GM18909 (cell line): ENCODE data around the gene ZNF620.
"Not testable (repeated sequence)": the region's sequence is repeated elsewhere in the genome, so short reads cannot be mapped to it uniquely, and the experiment has no call there.

Experiments used
- ATAC-seq: cut with Tn5 transposase; IDR thresholded peaks from one replicate; pipeline ENCODE4 v1.9.1; 2021; ENCODE audit warnings: mild to moderate bottlenecking; ENCODE audit not compliant: unreplicated experiment, poor library complexity

The ZNF620 gene

DNA sequence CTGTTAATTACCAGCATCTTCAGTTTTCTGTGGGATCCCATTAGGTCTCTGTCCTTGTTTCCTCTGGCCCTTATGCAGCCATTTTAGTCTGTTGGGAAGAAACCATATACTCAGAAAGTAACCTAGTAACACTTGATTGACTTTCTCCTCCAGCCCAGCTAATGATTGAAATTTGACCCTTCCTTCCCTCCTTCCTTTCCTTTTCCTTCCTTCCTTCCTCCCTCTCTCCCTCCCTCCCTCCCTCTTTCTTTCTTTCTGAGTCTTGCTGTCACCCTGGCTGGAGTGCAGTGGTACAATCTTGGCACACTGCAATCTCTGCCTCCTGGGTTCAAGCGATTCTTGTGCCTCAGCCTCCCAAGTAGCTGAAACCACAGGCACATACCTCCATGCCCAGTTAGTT is 5.9 kb upstream of the ZNF620 start:
- ATAC-seq, result no peak

DNA sequence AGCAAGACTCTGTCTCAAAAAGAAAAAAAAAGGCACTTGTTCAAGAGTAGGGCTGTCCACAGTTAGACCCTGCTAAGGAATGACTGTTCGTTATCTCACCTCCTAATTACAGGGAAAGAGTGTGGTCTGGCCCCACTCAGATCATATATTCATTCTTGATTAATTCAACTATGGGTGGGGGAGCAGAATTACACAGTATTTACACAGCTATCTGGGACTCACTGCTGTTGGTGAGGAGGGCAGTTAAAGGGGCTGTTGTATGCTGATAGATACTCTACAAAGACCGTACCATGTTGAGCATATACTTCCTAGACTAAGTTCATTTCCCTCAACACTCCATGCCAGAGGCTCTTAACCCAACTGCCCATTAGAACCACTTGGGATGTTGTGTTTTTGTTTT is 3.8 kb upstream of the ZNF620 start:
- no peak for ATAC-seq

DNA sequence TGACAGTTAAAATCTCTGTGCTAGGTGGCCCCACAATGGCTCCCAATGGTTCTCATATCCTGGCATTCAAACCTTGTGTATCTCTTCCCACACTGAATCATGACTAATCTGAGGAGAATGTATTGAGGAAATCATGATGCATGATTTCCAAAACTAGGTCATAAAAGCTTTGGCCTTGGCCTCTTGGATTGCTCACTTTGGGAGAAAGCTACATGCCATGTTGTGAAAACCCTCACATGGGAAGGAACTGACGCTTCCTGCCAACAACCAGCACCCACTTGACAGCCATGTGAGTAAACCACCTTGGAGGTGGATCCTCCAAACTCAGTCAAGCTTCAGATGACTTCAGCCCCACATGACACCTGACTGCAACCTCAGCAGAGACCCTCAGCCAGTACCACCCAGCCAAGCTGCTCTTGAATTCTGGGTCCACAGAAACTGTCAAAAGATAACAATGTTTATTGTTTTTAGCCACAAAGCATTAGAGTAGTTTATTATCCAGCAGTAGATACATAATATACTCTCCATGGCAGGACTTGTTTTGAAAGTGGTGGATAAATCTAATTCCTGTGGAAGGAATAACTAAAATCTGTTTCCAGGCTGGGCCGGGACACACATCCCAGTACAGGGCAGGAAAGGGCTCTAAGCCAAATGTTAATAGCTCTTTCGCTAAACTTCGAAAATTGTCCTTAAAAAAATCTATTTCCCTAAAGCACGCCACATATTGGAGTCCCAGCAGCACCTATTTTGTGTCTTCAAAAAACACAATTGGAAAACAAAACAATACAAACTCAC is 1.0 kb upstream of the ZNF620 start:
- no peak for ATAC-seq

DNA sequence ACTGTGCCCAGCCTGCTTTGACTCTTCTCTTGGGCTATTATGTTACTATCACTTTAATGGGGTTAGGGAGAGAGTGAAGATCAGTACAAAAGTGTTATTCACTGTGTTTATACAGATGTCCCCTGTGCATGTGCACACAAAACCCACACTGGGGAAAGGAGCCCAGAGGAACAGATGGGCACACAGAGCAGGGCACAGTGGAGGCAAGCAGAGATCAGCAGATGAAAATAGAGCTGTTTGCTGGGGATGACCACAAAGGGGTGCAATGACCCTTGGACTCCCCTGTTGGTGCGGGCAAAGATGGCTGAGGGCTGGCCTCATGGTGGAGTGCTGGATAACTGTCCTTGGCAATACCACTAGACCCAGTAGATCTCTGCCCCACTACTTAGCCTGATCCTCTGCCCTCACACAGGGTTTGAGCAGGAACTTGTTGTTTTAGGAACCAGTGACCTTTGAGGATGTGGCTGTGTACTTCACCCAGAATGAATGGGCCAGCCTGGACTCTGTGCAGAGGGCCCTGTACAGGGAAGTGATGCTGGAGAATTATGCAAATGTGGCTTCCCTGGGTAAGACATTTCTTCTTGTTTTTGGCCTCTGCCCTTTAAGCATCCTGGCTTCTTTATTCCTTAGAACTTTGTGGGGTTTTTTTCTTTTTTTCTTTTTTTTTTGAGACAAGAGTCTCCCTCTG is 5.3 kb downstream of the ZNF620 start:
- ATAC-seq, result no peak

DNA sequence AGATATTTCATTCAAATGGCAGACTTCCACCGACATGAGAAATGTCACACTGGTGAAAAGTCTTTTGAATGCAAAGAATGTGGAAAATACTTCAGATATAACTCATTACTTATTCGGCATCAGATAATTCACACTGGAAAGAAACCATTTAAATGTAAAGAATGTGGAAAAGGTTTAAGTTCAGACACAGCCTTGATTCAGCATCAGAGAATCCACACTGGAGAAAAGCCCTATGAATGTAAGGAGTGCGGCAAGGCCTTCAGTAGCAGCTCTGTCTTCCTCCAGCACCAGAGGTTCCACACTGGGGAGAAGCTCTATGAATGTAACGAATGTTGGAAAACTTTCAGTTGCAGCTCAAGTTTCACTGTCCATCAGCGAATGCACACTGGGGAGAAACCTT is 10.4 kb downstream of the ZNF620 start:
- ATAC-seq, result no peak

DNA sequence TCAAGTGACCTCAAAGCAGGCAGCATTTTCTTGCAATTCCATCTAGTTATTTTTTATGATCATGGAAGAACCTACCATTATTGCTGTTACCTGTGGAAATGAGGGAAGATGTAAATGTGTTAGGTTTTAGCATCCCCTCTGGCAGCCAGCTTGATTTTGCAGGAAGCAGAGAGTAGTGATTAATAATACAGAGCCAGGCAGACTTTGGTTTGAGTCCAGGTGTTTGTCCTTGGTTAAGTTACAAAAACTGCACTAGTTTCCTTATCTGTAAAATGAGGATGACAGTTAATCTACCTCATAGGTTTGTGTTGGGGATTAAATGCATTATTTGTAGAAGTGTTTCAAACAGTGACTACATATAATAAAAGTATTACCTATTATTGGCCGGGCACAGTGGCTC is 12.2 kb downstream of the ZNF620 start:
- ATAC-seq, result no peak

DNA sequence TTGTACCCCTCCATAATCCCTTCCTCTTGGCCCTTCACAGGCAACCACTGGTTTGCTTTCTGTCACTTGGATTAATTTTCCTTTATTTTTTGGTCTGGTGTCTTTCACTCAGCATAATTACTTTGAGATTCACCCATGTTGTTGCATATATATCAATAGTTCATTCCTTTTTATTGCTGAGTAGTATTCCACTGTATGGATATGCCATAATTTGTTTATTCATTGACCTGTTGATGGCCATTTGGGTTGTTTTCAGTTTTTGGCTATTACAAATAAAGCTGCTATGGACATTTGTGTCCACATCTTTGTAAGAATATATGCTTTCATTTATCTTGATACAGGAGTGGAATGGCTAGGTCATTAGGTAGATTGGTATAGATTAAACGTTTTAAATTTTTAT is 13.0 kb downstream of the ZNF620 start:
- ATAC-seq, result no peak

DNA sequence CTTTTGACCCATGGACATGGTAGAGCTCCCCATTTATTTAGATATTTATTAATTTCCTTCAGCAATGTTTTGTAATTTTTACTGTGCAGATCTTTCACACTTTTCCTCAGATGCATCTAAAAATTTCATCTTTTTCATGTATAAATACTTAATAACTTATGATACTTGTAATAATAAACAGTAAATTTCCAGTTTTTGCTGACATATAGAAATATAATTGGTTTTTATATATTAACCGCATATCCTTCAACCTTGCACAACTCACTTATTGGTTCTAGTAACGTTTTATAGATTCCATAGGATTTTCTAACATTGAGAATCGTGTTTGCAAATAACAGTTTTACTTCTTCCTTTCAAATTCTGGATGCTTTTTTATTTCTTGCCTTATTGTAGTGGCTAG is 15.4 kb downstream of the ZNF620 start:
- no peak for ATAC-seq

DNA sequence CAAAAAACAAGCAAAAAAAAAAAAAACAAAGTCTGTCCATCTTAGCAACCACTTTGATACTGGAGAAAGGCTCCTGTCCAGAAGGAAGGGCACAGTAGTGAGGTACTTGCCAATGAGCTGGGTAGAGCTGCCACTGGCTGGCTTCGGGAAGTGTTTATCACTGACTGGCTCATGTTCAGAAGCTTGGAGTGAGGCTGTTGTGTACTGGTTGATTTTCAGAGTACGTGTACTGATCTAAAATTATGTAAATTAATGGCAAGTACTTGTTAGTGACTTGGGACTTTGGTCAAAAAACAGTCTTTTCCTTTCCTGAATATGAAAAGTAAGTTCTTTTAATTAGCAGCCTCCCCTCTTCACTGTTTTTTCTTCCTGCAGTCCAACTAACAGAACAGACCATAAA is 17.9 kb downstream of the ZNF620 start:
- ATAC-seq, result no peak

DNA sequence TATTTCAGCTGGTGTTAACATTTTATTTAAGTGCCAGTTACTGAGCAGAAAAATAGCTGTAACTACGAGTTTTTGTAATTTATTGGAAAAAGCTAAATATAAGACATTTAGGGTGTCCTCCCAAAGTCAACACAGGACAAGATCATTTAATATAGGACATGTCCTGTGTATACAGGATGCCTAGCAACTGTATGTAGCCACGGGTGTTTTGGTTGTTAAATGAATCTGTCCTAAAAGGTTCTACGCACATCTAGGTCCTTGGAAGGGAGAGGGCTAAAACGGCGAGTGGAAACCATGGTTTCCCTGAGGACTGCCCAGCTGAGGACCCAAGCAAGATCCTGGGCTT is 18.4 kb downstream of the ZNF620 start:
- ATAC-seq, result peak; percentile 23

DNA sequence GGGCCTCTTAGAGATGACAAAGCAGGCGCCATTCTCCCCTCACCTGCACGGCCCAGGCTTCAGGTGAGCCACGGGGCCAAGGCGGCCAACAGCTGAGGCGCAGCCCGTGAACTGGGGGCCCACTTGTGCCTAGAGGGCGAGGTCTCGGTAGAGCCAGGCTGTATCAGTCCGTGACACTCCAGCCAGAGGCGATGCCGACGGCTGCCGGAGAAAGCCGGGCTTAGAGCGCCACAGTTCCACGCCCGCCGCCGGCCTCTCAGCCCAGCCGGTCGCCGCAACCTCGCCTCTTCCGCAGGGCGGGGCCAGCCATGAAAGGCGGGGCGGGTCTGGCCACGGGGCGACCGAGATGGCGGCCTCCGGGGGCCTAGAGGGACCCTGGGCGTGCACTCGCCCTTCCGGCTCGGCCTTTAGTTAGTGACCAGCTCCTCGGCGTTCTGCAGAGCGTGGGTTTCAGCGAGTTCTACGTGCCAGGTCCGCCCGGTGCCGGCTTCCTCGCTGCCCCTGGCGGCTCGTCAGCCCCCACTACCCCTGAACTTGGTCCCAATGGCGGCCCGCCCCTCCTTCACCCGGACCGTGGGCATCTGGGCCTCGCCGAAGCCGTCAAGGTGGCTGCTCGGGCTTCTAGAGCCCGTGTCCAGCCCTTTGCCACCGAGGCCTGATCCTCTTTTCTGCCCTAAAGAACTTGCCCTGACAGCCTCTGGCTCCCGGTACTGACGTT is 18.9 kb downstream of the ZNF620 start, which contains the start of gene ZNF621:
ZNF621 (plus strand) TSS at position 393 of the 718 bp plus-strand sequence. CDS start 881 bp downstream, outside the sequence.
- peak; percentile 99 for ATAC-seq

DNA sequence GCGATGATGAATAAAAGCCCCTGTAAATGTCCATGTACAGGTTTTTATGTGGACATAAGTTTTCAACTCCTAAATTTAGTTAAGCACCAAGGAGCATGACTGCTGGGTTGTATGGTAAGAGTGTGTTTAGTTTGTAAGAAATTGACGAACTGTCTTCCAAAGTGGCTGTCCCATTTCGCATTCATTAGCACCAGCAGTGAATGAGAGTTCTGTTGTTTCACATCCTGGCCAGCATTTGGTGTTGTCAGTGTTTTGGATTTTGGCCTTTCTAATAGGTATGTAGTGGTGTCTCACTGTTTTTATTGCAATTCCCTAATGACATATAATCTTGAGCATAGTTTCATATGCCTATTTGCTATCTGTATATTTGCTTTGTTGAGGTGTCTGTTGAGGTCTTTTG is 22.6 kb downstream of the ZNF620 start:
- no peak for ATAC-seq

DNA sequence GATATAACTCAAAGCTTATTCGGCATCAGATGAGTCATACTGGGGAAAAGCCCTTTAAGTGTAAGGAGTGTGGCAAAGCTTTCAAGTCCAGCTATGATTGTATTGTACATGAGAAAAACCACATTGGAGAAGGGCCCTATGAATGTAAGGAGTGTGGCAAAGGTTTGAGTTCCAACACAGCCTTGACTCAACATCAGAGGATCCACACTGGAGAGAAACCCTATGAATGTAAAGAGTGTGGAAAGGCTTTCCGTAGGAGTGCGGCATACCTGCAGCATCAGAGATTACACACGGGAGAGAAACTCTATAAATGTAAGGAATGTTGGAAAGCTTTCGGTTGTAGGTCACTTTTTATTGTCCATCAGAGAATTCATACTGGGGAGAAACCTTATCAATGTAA is 26.4 kb downstream of the ZNF620 start:
- ATAC-seq, result no peak

DNA sequence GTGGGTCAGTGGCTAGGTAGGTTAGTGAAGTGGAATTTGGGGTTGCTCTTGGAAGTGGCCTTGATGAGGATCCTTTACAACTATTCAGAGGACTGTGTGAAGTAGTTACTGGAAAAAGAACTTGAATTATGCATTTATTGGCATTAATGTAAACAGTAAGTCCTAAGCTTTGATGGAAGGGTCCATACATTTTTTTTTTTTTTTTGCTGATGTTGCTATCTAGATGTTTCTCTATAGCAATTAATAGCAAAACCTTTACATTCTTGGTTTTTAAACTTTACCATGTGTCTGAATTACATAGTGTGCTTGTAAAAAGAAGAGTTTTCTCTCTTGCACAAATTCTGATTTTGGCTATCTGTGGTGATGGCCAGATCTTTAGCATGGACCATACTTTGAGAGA is 28.4 kb downstream of the ZNF620 start:
- ATAC-seq, result no peak

DNA sequence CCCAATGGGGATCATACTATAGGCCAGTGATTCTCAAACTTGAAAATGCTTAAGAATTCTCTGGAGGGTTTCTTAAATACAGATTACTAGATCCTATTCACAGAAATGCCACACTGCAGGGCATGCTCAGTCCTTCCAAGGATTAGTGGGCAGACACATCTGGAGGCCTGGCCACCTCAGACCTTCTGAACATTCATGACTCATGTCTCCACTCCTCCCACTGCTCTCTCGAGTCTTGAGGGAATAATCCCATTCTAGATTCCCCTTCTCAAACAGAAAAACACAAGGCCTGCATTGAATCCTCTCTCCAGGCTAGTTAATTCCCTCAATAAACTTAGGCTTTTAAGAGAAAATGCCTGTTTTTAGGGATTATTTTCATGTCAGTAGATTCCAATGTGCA is 41.0 kb downstream of the ZNF620 start:
- ATAC-seq, result no peak

DNA sequence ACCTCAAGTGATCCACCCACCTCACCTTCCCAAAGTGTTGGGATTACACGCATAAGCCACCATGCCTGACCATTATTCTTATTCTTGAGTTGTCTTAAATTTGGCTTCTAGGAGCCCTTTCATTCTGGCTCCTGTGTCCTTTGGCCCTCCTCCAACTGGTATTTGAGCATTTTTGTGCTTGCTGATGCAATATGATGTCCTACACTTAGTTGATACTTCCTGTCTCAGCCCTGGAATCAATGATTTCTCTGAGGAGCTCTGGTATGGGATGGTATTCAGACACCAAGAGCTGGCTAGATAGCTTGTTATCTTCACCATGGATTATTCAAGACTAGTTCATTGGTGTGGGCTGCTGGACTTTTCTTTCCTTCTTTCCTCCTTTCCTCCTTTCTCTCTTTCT is 44.3 kb downstream of the ZNF620 start:
- ATAC-seq, result no peak

DNA sequence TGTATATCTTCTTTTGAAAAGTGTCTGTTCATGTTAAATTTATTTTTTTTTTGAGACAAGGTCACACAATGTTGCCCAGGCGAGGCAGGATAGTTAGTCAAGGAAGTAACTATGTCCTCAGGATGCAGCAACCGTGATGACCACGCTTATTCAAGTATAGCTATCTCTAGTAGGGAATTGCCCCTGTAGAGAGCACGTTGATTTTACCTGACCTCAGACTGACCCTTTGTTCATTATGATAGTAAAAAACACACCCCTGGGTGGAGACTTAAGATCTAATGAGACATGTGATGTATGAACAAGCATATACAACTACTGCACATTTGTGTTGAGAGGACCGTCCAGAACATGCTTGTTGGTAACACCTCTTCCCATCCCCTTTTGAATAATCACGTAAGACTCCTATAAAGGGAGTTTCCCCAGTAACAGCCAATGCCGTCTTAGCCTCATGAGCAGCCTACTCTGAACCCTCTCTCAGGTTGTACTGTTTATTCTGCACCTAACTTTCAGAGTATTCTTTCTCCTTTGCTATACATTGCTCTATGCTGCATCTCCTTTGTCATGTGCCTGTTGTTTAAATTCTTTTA is 51.8 kb downstream of the ZNF620 start:
- ATAC-seq, result no peak

DNA sequence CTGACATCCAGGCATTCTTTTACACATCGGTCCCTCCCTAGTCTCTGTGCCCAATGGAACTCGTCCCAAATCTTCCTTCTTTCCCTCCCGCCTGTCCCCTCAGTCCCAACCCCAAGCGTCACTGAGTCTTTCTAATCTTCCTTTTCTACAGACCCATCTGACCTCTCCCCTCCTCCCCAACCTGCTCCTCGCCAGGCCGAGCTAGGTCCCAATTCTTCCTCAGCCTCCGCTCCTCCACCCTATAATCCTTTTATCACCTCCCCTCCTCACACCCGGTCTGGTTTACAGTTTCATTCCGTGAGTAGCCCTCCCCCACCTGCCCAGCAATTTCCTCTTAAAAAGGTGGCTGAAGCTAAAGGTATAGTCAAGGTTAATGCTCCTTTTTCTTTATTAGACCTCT is 56.6 kb downstream of the ZNF620 start:
- ATAC-seq, result not testable (repeated sequence)

DNA sequence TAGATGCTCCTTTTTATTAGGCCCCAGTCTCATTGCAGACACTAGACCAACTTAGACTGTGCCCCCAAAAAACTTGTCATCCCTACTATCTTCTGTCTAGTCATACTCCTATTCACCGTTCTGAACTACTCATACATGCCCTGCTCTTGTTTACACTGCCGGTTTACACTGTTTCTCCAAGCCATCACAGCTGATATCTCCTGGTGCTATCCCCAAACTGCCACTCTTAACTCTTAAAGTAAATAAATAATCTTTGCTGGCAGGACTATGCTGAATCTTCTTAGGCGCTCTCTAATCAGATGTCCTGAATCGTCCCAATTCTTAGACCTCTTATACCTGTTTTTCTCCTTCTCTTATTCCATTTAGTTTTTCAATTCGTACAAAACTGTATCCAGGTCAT is 59.8 kb downstream of the ZNF620 start:
- not testable (repeated sequence) for ATAC-seq

DNA sequence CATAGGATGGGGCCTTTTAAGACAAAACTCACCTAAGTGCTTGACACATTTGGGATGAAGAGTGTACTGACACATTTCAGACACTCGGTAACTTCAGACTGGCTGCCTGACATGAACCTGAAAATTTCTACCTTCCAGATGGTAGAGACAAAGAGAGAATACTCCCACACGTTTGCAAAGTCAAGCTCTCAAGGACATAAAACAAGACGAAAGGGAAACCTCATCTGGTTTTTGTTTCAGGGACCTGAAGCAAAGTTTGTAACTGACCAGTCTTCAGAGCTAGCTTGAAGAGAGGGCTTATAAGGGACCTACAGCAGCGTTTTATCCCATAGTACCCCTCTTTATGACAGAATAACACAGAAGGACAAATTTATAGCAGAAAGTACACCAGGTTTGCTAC is 60.9 kb downstream of the ZNF620 start:
- ATAC-seq, result no peak
